ENCODE results near the gene PCDHA1. TPM values are rescaled to one million over a fixed set of nuclear protein-coding genes. Genes with fewer than 3 reads are reported as not detected.

PCDHA1 gene
- total RNA-seq, 6 donors from 2014 or later, result 0.13 TPM; not detected in 5

DNA sequence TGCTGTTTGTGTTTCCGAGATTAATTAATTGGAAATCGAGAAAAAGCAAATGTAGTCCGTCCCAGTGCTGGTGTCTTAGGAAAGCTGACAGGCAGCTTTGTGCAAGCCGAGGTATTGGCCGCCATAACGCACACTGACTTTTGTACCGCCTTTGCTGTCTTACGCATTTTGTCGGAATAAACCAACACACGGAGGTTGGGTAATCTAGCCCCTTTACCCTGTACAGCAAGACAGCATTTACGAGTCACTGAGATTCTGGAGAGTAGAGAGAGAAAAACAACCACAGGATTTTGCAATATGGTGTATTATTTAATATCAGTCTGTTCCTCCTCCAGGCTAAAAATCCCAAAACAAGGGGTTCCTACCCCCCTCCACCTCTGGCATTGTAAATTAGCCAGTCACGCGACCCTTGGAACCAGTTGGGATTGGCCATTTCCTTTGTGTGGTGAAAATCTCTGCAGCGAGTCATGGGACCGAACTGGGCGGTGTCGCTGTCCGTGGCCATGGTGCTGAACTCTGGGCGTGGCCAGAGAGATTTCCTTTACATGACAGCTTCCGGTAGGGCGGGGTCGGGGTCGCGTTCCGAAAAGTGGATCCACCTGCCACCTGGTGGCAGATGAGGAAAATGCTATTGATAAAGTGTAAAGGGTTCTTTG is 255.0 kb downstream of the PCDHA1 start:
- peak in 3 of 4 donors; percentile 13 to 76 (median 45) for TF ChIP-seq POLR2A (IDR thresholded peaks at IDR 0.05)
- no peak for TF ChIP-seq EP300 (IDR thresholded peaks at IDR 0.05)
- TF ChIP-seq, protein P1, sequence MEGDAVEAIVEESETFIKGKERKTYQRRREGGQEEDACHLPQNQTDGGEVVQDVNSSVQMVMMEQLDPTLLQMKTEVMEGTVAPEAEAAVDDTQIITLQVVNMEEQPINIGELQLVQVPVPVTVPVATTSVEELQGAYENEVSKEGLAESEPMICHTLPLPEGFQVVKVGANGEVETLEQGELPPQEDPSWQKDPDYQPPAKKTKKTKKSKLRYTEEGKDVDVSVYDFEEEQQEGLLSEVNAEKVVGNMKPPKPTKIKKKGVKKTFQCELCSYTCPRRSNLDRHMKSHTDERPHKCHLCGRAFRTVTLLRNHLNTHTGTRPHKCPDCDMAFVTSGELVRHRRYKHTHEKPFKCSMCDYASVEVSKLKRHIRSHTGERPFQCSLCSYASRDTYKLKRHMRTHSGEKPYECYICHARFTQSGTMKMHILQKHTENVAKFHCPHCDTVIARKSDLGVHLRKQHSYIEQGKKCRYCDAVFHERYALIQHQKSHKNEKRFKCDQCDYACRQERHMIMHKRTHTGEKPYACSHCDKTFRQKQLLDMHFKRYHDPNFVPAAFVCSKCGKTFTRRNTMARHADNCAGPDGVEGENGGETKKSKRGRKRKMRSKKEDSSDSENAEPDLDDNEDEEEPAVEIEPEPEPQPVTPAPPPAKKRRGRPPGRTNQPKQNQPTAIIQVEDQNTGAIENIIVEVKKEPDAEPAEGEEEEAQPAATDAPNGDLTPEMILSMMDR (IDR thresholded peaks at IDR 0.05), result peak; percentile 42 to 88 (median 72)
- peak; percentile 24 to 72 for TF ChIP-seq POLR2AphosphoS5 (IDR thresholded peaks at IDR 0.05)
- Histone ChIP-seq H3K9me3 (no peaks in the 10 kb centered on the region), H3K36me3 (no peaks in the 10 kb centered on the region), H3K4me3 (peak overlapping the region in 3 of 4 donors; percentile 37 to 44 (median 43)), H3K27me3 (no peaks in the 10 kb centered on the region), H3K4me1 (peaks cover 0 to 6% (median 1%) of the 10 kb centered on the region in 4 donors), H3K27ac (peak overlapping the region in 3 of 4 donors; percentile 45 to 74 (median 67))
- DNase-seq (peak; percentile 93), ATAC-seq (ENCODE audit: low FRiP score in 2 of 2) (peak; percentile 97 to 98)
- WGBS, 2 donors, result 7 to 13% methylated on average over 25 of the region's 25 CpGs

DNA sequence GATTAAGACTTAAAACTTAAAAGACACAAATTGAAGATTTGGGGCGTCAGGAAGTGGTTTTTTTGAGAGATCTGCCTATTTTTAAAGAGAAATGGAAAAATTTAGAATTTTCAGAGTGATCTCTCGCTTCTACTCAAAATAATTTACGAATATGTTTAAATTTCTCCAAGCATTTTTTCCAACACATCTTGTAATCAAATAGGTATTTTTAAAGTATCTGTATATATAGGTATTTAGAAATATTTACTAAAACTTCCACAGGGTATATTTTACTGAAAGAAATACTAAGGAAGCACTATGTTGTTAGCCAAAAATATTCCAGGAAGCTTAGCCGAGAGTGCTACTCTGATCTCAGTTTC is 255.5 kb downstream of the PCDHA1 start:
- WGBS, 2 donors, result 18 to 25% methylated on average over 4 of the region's 4 CpGs
- H3K27ac ChIP-seq, result no peak overlapping the region
- H3K4me1 ChIP-seq, result peaks cover 0 to 6% (median 1%) of the 10 kb centered on the region in 4 donors
- H3K36me3 ChIP-seq, result no peaks in the 10 kb centered on the region
- DNase-seq, result no peak
- H3K9me3 ChIP-seq, result no peaks in the 10 kb centered on the region
- H3K4me3 ChIP-seq, result no peak overlapping the region
- TF ChIP-seq EP300 (IDR thresholded peaks at IDR 0.05), result no peak
- no peak for TF ChIP-seq POLR2A (IDR thresholded peaks at IDR 0.05)
- TF ChIP-seq, protein P1 (IDR thresholded peaks at IDR 0.05), result no peak
- TF ChIP-seq POLR2AphosphoS5 (IDR thresholded peaks at IDR 0.05), result no peak
- H3K27me3 ChIP-seq, result no peaks in the 10 kb centered on the region
- no peak for ATAC-seq (ENCODE audit: low FRiP score in 2 of 2)

DNA sequence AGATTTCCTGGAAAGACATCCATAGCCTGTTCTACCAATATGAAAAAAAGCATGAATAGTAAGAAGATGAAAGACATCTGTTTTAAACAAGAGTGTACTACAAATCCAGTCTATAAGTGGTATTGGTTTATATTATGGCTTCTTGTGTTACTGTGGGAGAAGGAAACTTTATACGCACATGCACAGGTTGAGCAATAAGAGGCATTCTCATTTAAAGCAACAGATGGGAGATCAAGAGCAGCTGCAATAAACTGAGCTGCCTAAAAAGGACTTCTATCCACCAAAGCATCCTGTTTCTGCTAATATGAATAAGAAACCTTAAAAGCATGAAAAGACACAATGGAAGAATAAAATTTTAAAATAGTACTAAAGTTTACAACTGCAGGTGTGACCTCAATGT is 256.6 kb downstream of the PCDHA1 start:
- Histone ChIP-seq H3K4me3 (no peak overlapping the region), H3K36me3 (no peaks in the 10 kb centered on the region), H3K27me3 (no peaks in the 10 kb centered on the region), H3K9me3 (no peaks in the 10 kb centered on the region), H3K4me1 (peaks cover 0 to 6% (median 1%) of the 10 kb centered on the region in 4 donors), H3K27ac (no peak overlapping the region)
- TF ChIP-seq, protein P1 (IDR thresholded peaks at IDR 0.05), result no peak
- TF ChIP-seq EP300 (IDR thresholded peaks at IDR 0.05), result no peak
- TF ChIP-seq POLR2AphosphoS5 (IDR thresholded peaks at IDR 0.05), result no peak
- TF ChIP-seq POLR2A (IDR thresholded peaks at IDR 0.05), result no peak
- WGBS, 2 donors, result 55 to 61% methylated on average over 1 of the region's 1 CpG
- no peak for DNase-seq
- ATAC-seq (ENCODE audit: low FRiP score in 2 of 2), result no peak

DNA sequence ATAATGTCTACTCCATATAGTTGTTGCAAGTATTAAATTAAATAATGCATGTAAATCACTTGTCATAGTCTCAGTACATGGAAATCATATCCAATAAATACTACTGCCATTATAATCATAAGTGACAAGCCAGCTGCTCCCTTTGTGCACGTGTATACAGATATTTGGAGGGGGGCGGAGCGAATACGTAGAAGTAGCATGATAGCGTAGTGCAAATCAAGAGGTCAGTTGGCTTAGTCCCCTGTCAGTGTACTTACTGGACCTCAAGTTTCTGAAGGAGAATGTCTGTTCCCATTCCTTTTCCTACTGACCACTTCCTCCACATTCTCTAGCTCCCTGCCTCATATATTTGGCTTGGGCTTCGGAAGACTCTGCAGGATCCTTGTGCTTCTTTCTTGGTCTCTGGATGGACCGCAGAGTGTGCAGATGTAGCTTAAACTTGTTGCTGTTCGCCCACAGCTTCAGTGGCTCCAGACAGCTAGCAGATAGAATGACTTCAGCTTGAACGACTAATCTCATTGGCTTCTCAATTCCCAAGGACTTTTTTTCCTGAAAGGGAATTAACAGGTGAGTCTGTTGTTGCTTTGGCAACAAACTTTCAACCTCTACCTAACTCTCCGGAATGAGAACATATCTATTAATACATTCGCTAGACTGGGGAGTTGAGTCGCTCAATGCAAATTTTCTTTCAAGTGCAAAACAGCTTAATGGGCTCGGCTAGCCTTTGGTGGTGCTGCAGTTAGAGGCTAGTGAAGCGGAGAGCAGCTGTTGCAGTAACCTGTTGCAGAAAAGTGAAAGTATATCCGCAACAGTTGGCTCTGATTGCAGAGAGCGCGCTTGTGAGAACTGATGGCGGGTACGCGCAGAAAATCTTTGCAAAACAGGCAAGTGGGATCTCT is 264.9 kb downstream of the PCDHA1 start, which contains the start of gene PCDHB1:
Gene PCDHB1, plus strand, starts transcription at position 753 of the 899 bp plus-strand sequence. Its CDS starts 97 bp downstream, at position 850.
- no peak within 1 kb of the TSS for H3K27ac ChIP-seq
- DNase-seq (no peak), ATAC-seq (ENCODE audit: low FRiP score in 2 of 2) (peak in 1 of 2 donors; percentile 45)
- H3K4me3 ChIP-seq, result peak within 1 kb of the TSS; percentile 37 to 59 (median 52)
- no peaks in the 10 kb centered on the region for H3K36me3 ChIP-seq
- WGBS, 2 donors, result 18 to 19% methylated on average over 20 of the region's 20 CpGs
- H3K27me3 ChIP-seq, result no peaks in the 10 kb centered on the region
- H3K9me3 ChIP-seq, result no peaks in the 10 kb centered on the region
- no peaks in the 10 kb centered on the region for H3K4me1 ChIP-seq
- TF ChIP-seq, protein P1 (IDR thresholded peaks at IDR 0.05), result no peak
- no peak for TF ChIP-seq EP300 (IDR thresholded peaks at IDR 0.05)
- no peak for TF ChIP-seq POLR2AphosphoS5 (IDR thresholded peaks at IDR 0.05)
- TF ChIP-seq POLR2A (IDR thresholded peaks at IDR 0.05), result no peak
